AG09309 (cell line): ENCODE data around the gene OR6T1.

ENCODE experiments used
- DNase-seq: peaks from one replicate; pipeline ENCODE4 v3.0.0-alpha.2; 2010; ENCODE audit warnings: low read depth
- H3K4me3 ChIP-seq: 2 replicates; pipeline ENCODE4 v1.5.1; 2011; ENCODE audit warnings: mild to moderate bottlenecking, low read depth, low read length, moderate library complexity; ENCODE audit not compliant: control insufficient read depth
- CTCF ChIP-seq: IDR thresholded peaks from 2 replicates; pipeline ENCODE4 v1.5.1; 2011; ENCODE audit warnings: mild to moderate bottlenecking, low read depth, low read length, inconsistent platforms; ENCODE audit not compliant: insufficient read depth, control insufficient read depth; ENCODE audit errors: missing control alignments

OR6T1 gene

DNA sequence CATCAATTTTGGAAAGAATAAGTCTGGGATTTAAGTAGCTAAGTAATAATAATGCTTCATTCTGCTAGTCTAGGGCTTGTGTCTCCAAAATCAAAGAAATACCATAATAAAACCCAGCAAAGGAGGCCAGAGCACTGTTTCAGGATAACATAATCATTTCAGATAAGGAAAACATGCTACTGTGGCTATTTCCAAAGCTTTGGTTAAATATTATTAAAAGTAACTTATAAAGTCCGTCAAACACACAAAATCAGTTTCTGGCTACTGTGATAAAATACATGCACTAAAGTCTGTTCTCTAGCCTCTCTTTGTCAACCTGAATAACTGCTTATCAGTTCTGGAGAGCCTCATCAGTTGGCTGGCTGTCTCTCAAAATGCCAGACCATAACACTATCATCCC lies 1.5 kb upstream of the OR6T1 start:
- TF ChIP-seq CTCF = no peak
- H3K4me3 ChIP-seq = no peak overlapping the region
- DNase-seq = no peak

DNA sequence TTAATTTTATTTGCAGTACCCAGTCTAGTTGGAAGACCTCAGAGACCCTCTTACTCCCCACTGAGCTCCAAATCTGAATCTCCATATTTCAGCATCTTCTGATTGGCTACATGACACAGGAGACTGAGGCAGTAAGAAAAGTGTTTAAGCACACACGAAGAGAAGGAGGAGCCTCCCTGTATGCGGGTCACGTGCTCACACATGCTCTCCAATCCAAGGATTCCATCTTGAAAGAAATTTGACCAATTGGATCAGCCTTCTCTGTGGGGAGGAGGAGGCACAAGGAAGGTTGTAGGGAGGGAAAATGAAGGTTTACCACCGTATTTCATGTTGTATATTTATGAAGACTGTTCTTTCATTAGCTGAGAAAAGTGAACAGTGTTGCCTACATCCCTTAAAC lies 1.2 kb downstream of the OR6T1 start:
- no peak for DNase-seq
- TF ChIP-seq CTCF = no peak
- H3K4me3 ChIP-seq = no peak overlapping the region

DNA sequence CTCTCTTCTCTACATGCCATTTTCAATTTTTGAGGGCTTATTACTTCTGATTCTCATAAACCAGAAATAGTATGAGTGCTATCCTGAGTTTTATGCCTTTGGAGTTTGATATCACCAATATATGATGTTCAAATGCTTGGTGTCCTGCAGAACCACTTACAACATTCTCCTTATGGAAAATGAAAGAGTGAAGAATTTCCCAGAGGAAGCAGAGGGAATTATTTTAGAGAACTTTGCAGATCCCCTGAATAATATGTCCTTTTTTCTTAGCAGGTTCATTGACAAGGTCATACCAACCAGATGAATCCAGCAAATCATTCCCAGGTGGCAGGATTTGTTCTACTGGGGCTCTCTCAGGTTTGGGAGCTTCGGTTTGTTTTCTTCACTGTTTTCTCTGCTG lies 4.3 kb downstream of the OR6T1 start, which contains the start of gene OR4D5:
Gene OR4D5, plus strand, starts transcription at position 301 of the 400 bp plus-strand sequence. Its CDS starts 0 bp downstream, at position 301.
- TF ChIP-seq CTCF = no peak
- DNase-seq = no peak
- no peak within 1 kb of the TSS for H3K4me3 ChIP-seq

GRCh38 chr11:123924027-123924426 lies 19.6 kb downstream of the OR6T1 start:
- no peak overlapping the region for H3K4me3 ChIP-seq
- no peak for TF ChIP-seq CTCF
- no peak for DNase-seq

GRCh38 chr11:123920943-123921342 lies 22.7 kb downstream of the OR6T1 start:
- DNase-seq = no peak
- no peak for TF ChIP-seq CTCF
- H3K4me3 ChIP-seq = no peak overlapping the region

GRCh38 chr11:123905826-123906225 lies 37.8 kb downstream of the OR6T1 start:
- DNase-seq = no peak
- H3K4me3 ChIP-seq = no peak overlapping the region
- no peak for TF ChIP-seq CTCF

DNA sequence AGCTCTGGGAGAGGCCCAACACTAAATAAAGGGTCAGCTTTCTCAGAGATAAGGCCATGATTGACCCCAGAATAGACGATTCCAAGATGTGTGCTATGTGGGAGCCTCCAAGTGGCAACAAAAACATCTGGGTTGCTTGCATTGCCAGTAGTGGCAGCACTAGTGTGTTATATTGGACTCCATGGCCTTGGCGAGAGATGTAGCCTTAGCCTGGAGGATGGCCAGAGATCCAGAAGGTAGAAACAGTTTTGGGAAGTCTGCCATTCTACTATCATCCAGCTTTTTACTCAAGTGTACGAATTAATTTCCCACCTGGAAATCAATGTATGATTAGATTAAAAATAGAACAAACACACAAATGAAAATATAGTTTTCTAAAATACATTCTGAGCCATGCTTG lies 38.7 kb downstream of the OR6T1 start:
- H3K4me3 ChIP-seq = no peak overlapping the region
- no peak for DNase-seq
- no peak for TF ChIP-seq CTCF
